C4-2B (cell line): ENCODE data around the gene TSPAN13.
A peak's percentile ranks its signal among the peaks of the same experiment; 100 is the strongest.

ENCODE experiments used
- H3K27ac ChIP-seq: fragments of 450-650 bp; 2 replicates; pipeline ENCODE4 v1.5.1; 2017
- ZFX ChIP-seq: fragments of 450-650 bp; IDR thresholded peaks from 2 replicates; pipeline ENCODE4 v1.6.1; 2017
- TF ChIP-seq, protein P1 (sequence below): fragments of 450-650 bp; conservative IDR thresholded peaks from 2 replicates; pipeline ENCODE4 v1.5.1; 2017; ENCODE audit warnings: mild to moderate bottlenecking

Gene TSPAN13

DNA sequence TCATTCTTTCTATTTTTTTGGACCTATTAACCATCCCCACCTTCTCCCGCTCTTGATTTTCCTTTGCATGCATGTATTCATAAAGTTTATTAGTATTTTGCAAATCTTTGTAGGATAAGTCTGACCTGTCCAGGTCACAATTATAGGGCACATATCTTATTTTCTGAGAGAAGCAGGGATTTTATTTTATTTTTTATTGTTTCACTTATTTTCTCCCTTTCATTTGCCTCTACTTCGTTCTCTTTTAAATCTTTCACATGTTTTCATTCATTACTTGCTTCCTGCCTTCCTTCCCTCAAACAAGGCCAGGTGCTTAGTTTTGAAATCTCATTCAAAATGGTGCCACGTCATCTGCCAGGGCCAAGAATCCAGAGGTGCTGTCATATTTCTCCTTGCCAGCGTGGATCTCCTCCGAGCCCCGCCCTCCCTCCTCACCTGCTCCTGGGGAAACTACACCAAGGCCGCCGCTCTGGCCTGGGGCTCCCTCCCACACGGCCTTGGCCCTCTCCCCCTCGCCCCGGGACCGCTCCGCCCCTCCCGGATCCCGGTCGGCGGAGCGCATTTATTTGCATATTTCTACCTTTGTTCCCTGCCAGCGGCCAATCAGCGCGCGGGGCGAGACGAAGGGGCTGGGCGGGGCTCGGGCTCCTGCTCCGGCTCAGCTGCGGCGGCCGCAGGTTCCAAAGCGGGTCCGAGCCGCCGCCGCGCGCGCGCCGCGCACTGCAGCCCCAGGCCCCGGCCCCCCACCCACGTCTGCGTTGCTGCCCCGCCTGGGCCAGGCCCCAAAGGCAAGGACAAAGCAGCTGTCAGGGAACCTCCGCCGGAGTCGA, at the start of gene TSPAN13:
Gene TSPAN13, plus strand, starts transcription at position 654 of the 830 bp plus-strand sequence. CDS start 213 bp downstream, outside the sequence.
- TF ChIP-seq ZFX, result no peak
- TF ChIP-seq, protein P1, sequence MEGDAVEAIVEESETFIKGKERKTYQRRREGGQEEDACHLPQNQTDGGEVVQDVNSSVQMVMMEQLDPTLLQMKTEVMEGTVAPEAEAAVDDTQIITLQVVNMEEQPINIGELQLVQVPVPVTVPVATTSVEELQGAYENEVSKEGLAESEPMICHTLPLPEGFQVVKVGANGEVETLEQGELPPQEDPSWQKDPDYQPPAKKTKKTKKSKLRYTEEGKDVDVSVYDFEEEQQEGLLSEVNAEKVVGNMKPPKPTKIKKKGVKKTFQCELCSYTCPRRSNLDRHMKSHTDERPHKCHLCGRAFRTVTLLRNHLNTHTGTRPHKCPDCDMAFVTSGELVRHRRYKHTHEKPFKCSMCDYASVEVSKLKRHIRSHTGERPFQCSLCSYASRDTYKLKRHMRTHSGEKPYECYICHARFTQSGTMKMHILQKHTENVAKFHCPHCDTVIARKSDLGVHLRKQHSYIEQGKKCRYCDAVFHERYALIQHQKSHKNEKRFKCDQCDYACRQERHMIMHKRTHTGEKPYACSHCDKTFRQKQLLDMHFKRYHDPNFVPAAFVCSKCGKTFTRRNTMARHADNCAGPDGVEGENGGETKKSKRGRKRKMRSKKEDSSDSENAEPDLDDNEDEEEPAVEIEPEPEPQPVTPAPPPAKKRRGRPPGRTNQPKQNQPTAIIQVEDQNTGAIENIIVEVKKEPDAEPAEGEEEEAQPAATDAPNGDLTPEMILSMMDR, result no peak
- peak within 1 kb of the TSS; percentile 87 for H3K27ac ChIP-seq

DNA sequence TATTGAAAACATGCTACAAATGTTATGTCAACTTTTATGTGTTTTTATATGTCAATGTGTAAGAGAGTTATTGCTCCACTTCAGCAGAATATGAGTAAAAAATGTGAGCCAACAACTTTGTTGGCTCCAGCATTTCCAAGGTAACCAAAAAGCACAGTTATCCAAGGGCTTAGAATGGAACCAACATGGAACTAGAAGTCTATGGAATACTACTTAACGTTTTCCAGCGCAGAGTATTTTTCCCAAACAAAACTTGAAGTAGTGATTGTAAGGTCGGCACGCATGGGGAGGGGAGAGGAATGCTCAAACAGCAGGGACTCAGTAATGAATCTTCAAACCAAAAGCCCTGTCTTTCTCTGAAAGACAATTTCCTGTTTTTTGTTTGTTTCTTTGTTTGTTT, 45.0 kb upstream of the TSPAN13 start:
- no peak overlapping the region for H3K27ac ChIP-seq
- TF ChIP-seq, protein P1, result no peak
- TF ChIP-seq ZFX, result no peak

DNA sequence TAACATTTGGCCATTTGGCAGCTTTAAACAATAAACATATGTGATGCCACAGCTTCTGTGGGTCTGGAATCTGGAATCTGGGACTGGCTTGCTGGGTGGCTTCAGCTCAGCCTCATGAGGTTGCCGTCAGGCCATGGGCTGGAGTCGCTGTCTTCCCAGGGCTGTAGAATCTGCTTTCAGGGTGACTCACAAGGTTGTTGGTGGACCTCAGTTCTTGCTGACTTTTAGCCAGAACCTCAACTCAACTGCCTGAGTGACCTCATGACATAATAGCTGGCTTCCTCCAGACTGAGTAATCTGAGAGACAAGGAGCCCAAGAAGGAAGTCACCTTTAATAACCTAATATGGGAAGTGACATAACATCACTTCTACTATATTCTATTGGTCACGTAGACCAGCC, 44.6 kb upstream of the TSPAN13 start:
- H3K27ac ChIP-seq, result no peak overlapping the region
- no peak for TF ChIP-seq ZFX
- TF ChIP-seq, protein P1, result no peak

DNA sequence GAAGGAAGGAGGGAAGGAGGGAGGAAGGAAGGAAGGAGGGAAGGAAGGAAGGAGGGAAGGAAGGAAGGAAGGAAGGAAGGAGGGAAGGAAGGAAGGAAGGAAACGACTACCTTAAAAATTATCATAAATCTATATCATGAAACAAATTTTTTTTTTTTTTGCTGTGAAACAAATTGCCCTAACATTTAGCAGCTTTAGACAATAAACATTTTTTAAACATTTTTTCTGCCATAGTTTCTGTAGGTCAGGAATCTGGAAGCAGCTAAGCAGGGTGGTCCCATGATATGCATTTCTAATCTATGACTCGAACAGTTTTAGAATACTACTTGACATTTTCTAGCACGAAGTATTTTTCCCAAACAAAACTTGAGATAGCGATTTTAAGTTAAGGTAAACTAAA, 42.9 kb upstream of the TSPAN13 start:
- H3K27ac ChIP-seq, result no peak overlapping the region
- TF ChIP-seq ZFX, result no peak
- TF ChIP-seq, protein P1, result no peak

DNA sequence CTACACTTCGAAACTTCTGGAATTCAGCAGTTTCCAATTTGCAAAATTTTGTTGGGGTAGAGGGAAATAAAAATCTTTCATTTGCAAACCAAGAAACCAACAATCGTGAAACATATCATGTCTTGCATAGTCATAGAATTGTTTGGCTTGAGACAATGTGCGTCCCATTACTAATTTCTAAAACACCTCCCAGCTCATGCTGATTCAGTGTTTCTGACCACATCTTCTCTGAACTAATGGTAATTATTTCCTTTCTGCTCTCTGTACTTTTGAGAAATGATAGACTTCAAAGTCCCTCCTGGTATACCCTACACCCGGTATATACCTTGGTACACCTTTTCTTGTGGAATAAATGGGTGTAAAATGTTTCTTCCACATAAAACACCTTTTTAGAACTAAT, 41.8 kb upstream of the TSPAN13 start:
- no peak overlapping the region for H3K27ac ChIP-seq
- no peak for TF ChIP-seq ZFX
- TF ChIP-seq, protein P1, result no peak

DNA sequence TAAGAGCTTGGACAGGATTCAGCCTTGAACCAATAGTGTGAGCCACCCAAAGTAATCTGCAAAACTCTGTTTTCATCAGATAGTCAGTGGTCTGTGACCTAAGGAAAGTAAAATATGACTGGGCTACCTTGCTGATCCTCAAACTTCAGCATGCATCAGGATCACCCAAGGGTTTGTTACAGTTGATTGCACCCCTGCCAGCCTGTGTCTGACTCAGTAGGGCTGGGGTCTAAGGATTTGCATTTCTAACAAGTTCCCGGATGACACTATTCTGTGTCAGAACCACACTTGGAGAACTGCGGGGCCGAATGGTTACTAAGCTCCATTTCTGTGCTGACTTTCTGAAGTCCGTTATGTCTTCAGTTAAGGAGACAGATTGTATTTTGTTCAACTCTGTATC, 40.6 kb upstream of the TSPAN13 start:
- TF ChIP-seq, protein P1, result no peak
- TF ChIP-seq ZFX, result no peak

DNA sequence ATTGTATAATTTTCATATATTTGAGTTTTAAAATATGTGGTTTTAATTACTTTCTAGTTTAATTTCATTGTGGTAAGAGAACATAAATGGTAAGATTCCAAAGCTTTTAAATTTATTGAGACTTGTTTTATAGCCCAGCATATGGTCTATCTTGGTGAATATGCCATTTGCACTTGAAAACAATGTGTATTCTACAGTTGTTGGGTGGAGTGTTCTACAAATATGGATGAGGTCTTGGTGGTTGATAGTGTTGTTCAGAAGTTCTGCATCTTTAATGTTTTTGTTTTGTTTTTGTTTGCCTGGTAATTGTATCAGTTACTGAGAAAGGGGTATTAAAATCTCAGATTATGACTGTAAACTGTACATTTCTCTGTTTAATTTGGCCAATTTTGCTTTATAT, 37.6 kb upstream of the TSPAN13 start:
- no peak overlapping the region for H3K27ac ChIP-seq
- TF ChIP-seq, protein P1, result no peak
- TF ChIP-seq ZFX, result no peak

More for the DNA sequence above, 40.6 kb upstream of the TSPAN13 start:
- peak overlapping the region; percentile 63 for H3K27ac ChIP-seq
